HG02588 (cell line): ENCODE measurements around the gene RAD50.

Experiments
- ATAC-seq: cut with Tn5 transposase; IDR thresholded peaks from one replicate; pipeline ENCODE4 v1.9.1; 2021; ENCODE audit warnings: mild to moderate bottlenecking, moderate library complexity; ENCODE audit not compliant: unreplicated experiment

The RAD50 gene

GRCh38 chr5:132659598-132660493 is 103.1 kb downstream of the RAD50 start:
- ATAC-seq, result no peak

- ATAC-seq, result no peak
Measured at GRCh38 chr5:132661231-132662003, 104.6 kb downstream of the RAD50 start.

GRCh38 chr5:132662004-132662401 is 105.2 kb downstream of the RAD50 start:
- ATAC-seq, result no peak

- peak; percentile 54 for ATAC-seq
Measured at GRCh38 chr5:132662925-132663770, 106.4 kb downstream of the RAD50 start.

GRCh38 chr5:132663771-132664695 is 107.3 kb downstream of the RAD50 start:
- peak; percentile 64 for ATAC-seq

- ATAC-seq, result no peak
Measured at GRCh38 chr5:132664696-132665209, 108.0 kb downstream of the RAD50 start.

- no peak for ATAC-seq
Measured at GRCh38 chr5:132665574-132666080, 108.8 kb downstream of the RAD50 start.

GRCh38 chr5:132666310-132667123 is 109.7 kb downstream of the RAD50 start:
- ATAC-seq, result no peak

GRCh38 chr5:132667309-132667708 is 110.5 kb downstream of the RAD50 start:
- no peak for ATAC-seq

- ATAC-seq, result no peak
Measured at GRCh38 chr5:132667761-132668705, 111.3 kb downstream of the RAD50 start.

GRCh38 chr5:132668706-132669454 is 112.1 kb downstream of the RAD50 start:
- no peak for ATAC-seq

- ATAC-seq, result no peak
Measured at GRCh38 chr5:132669455-132669820, 112.7 kb downstream of the RAD50 start.

GRCh38 chr5:132669966-132670882 is 113.4 kb downstream of the RAD50 start:
- ATAC-seq, result no peak

GRCh38 chr5:132671000-132671399 is 114.2 kb downstream of the RAD50 start:
- no peak for ATAC-seq

- ATAC-seq, result no peak
Measured at GRCh38 chr5:132673488-132673887, 116.7 kb downstream of the RAD50 start.
